A673 (cell line): ENCODE results near the gene POLDIP2. TPM values are rescaled to one million over a fixed set of nuclear protein-coding genes. Genes with fewer than 3 reads are reported as not detected.

ENCODE experiments used
- BruUV-seq: library from RNA; stranded (reverse); fragments of 400-500 nt; replicated peaks from 2 replicates; lab custom pipeline; 2021; lab: Mats Ljungman, UMichigan
- CTCF ChIA-PET: fragments of 300-600 bp; sonication (Branson Sonifier 250); formaldehyde crosslinking; loops from one replicate; lab custom pipeline; 2022; ENCODE audit warnings: antibody characterized with exemption; lab: Charles Lee
- POLR2A ChIA-PET: fragments of 300-600 bp; sonication (Branson Sonifier 250); formaldehyde crosslinking; loops from one replicate; lab custom pipeline; 2022; ENCODE audit warnings: antibody characterized with exemption; ENCODE audit not compliant: low non-redundant PET; lab: Charles Lee
- DNase-seq: peaks from one replicate; pipeline ENCODE4 v3.0.0-alpha.2; 2015; ENCODE audit warnings: low spot score
- H3K27ac ChIP-seq: fragments of 200-600 bp; sonication (generic); 2 replicates; pipeline ENCODE4 v1.5.1; 2016; ENCODE audit warnings: mixed run types, low read depth, mild to moderate bottlenecking, mixed read lengths, antibody characterized with exemption, low read length; ENCODE audit not compliant: poor library complexity, severe bottlenecking
- H3K27me3 ChIP-seq: fragments of 200-600 bp; sonication (generic); replicated peaks from 2 replicates; pipeline ENCODE4 v1.6.1; 2017; ENCODE audit warnings: mixed run types, low read depth, mild to moderate bottlenecking, mixed read lengths, antibody characterized with exemption, low read length; ENCODE audit not compliant: insufficient read depth, poor library complexity
- H3K36me3 ChIP-seq: fragments of 200-600 bp; sonication (generic); 2 replicates; pipeline ENCODE4 v1.6.1; 2016; ENCODE audit warnings: mixed run types, mild to moderate bottlenecking, mixed read lengths, antibody characterized with exemption, low read length; ENCODE audit not compliant: insufficient read depth, poor library complexity, severe bottlenecking
- H3K4me1 ChIP-seq: fragments of 200-600 bp; sonication (generic); 2 replicates; pipeline ENCODE4 v1.6.1; 2017; ENCODE audit warnings: mixed run types, mild to moderate bottlenecking, mixed read lengths, antibody characterized with exemption, low read length; ENCODE audit not compliant: insufficient read depth, poor library complexity, severe bottlenecking
- H3K4me3 ChIP-seq: fragments of 200-600 bp; sonication (generic); 2 replicates; pipeline ENCODE4 v1.5.1; 2016; ENCODE audit warnings: low read depth, mixed run types, mild to moderate bottlenecking, mixed read lengths, low read length; ENCODE audit not compliant: poor library complexity, severe bottlenecking
- H3K9me3 ChIP-seq: fragments of 200-600 bp; sonication (generic); 2 replicates; pipeline ENCODE4 v1.6.1; 2016; ENCODE audit warnings: mixed run types, low read depth, mild to moderate bottlenecking, mixed read lengths, antibody characterized with exemption, low read length; ENCODE audit not compliant: poor library complexity, severe bottlenecking
- CTCF ChIP-seq: fragments of 300-800, 200-600 bp; sonication (generic); conservative IDR thresholded peaks from 2 replicates; pipeline ENCODE4 v1.5.1; 2017; ENCODE audit warnings: low read depth, mild to moderate bottlenecking, antibody characterized with exemption, low read length, moderate library complexity, mixed read lengths
- EZH2 ChIP-seq: fragments of 200-600 bp; sonication (generic); IDR thresholded peaks from 2 replicates; pipeline ENCODE4 v1.6.1; 2017; ENCODE audit warnings: borderline replicate concordance, low read depth, mild to moderate bottlenecking, mixed read lengths, antibody characterized with exemption, low read length; ENCODE audit not compliant: poor library complexity, severe bottlenecking
- intact Hi-C: fragments of 100-400 bp; cut with micrococcal nuclease; formaldehyde crosslinking; loops from one replicate; pipeline ENCODE4 v1.10.0; 2022; ENCODE audit not compliant: unreplicated experiment
- total RNA-seq: library from RNA; stranded (reverse); gene quantifications from 2 replicates; pipeline ENCODE4 v1.2.3, GENCODE V29; 2021

Gene POLDIP2
- total RNA-seq, 1 experiment from 2014 or later, result 115 TPM

- intact Hi-C loops, result no loop called here
- Histone ChIP-seq H3K27ac (peak overlapping the region; percentile 88), H3K27me3 (no peaks in the 10 kb centered on the region), H3K36me3 (no peaks in the 10 kb centered on the region), H3K4me3 (peak overlapping the region; percentile 73), H3K9me3 (no peaks in the 10 kb centered on the region), H3K4me1 (peaks cover 30% of the 10 kb centered on the region)
- TF ChIP-seq EZH2, result no peak
- TF ChIP-seq CTCF, result no peak
- POLR2A ChIA-PET, result interaction anchor here (0.7 kb wide), 1 partner anchor 164 kb away, joined by 4 read pairs; no protein-coding TSS in a partner anchor
- BruUV-seq, result TSS peak; percentile 95
- no peak for DNase-seq
- CTCF ChIA-PET, result no interaction called here
Measured at GRCh38 chr17:28317966-28318758, 39.2 kb downstream of the POLDIP2 start.

GRCh38 chr17:28317099-28317965 is 40.0 kb downstream of the POLDIP2 start:
- no peaks in the 10 kb centered on the region for H3K27me3 ChIP-seq
- peaks cover 22% of the 10 kb centered on the region for H3K4me1 ChIP-seq
- no peak for TF ChIP-seq EZH2
- TF ChIP-seq CTCF, result no peak
- no peaks in the 10 kb centered on the region for H3K9me3 ChIP-seq
- DNase-seq, result no peak
- ChIA-PET CTCF (no interaction called here), POLR2A (no interaction called here)
- peak overlapping the region; percentile 73 for H3K4me3 ChIP-seq
- no TSS peak for BruUV-seq
- H3K27ac ChIP-seq, result no peak overlapping the region
- no peaks in the 10 kb centered on the region for H3K36me3 ChIP-seq
- intact Hi-C loops, result no loop called here

DNA sequence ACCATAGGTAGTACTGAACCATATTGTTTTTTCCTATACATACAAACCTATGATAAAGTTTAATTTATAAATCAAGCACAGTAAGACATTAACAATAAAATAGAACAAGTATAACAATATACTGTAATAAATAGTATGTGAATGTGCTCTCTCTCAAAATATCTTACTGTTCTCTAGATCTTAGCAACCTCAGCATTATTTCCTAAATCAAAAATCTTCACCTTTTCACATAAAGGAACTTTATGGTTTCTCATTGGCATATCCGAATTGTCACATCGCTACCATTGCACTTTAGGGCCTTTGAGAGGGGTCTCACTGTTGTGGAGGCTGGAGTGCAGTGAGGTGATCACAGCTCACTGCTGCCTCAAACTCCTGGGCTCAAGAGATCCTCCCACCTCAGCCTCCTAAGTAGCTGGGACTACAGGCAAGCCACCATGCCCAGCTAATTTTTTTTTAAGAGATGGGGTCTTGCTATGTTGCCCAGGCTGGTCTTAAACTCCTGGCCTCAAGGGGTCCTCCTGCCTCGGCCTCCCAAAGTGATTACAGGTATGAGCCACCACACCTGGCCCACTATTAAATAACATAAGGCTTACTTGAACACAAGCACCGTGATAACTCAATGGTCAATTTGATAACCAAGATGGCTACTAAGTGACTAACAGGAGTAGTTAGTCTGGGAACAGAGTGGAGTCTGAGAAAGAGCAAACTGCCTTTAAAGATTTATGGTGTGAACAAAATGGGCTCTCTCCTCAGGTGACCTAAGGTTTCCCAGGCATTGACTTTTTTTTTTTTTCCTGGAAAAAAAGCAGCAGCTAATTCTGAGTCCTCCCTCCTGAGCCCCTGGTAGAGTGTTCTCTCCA is 41.3 kb downstream of the POLDIP2 start:
- no peak for DNase-seq
- no peaks in the 10 kb centered on the region for H3K36me3 ChIP-seq
- no peak overlapping the region for H3K27ac ChIP-seq
- no peaks in the 10 kb centered on the region for H3K9me3 ChIP-seq
- no TSS peak for BruUV-seq
- intact Hi-C loops, result no loop called here
- H3K27me3 ChIP-seq, result no peaks in the 10 kb centered on the region
- H3K4me3 ChIP-seq, result no peak overlapping the region
- POLR2A ChIA-PET, result no interaction called here
- no peak for TF ChIP-seq EZH2
- TF ChIP-seq CTCF, result no peak
- peaks cover 10% of the 10 kb centered on the region for H3K4me1 ChIP-seq
- CTCF ChIA-PET, result no interaction called here
